GM23338 (cell line): ENCODE data around the gene MUS81.

ENCODE experiments used
- CTCF ChIP-seq, 2 experiments: fragments of 200-600 bp in 1 of 2; sonication (generic) in 1 of 2; conservative IDR thresholded peaks; 2 replicates each; pipeline versions ENCODE4 v1.5.1 to v1.6.1; 2016 to 2017; ENCODE audit warnings: antibody characterized with exemption in 2 of 2, low read depth in 2 of 2, mild to moderate bottlenecking in 2 of 2, moderate library complexity in 1 of 2
- STAT1 ChIP-seq: IDR thresholded peaks from one replicate; pipeline ENCODE4 v1.6.1; 2016; ENCODE audit warnings: antibody characterized with exemption; ENCODE audit not compliant: unreplicated experiment

DNA sequence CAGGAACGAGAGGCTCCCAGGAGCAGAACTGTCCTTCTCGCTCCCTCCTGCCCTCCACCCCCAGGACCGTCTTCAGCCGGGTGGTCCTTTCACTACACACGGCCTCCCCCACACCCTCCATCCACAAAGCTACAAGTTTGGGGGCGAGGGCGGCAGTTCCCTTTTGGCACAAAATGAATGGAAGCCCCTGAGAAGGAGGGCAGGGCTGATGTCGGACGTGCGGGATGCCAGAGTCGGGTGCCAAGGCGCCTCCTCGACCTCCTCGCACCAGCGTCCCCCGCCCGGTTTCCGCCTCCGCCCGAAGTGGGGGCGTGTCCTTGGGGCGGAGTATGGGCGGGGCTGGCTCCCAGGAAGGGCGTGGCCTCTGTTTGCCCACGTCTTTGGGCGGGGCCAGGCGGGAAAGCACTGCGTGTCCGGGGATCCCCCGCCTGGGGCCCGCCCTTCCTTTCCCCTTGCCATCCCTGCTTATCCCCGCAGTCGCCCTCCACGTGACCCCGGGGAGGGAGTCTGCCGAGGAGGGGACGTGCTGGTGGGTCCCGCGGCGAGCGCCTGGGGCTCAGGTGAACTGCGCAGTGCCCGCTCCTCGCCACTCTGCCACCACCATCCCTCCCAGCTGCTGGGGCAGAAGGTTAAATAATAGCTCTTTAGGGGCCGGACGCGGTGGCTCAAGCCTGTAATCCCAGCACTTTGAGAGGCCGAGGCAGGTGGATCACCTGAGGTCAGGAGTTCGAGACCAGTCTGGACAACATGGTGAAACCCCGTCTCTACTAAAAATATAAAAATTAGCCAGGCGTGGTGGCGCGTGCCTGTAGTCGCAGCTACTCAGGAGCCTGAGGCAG, 13.3 kb downstream of the MUS81 start:
- TF ChIP-seq CTCF (conservative IDR thresholded peaks at IDR 0.05; ENCODE audit: low read depth in 2 of 2), result no peak
- no peak for TF ChIP-seq STAT1
